Type B pancreatic cell (in vitro differentiated cells): ENCODE results near the gene TBC1D3L. TPM values are rescaled to one million over a fixed set of nuclear protein-coding genes. Genes with fewer than 3 reads are reported as not detected.
"Not testable (repeated sequence)": the region's sequence is repeated elsewhere in the genome, so short reads cannot be mapped to it uniquely, and the experiment has no call there.

Experiments
- DNase-seq: peaks from one replicate; pipeline ENCODE4 v3.0.0; 2021; ENCODE audit warnings: mixed read lengths; ENCODE audit not compliant: unreplicated experiment; ENCODE audit errors: extremely low spot score
- H3K27ac Mint-ChIP-seq: 2 replicates; pipeline ENCODE4 v1.8.0; 2021; ENCODE audit warnings: mild to moderate bottlenecking, mixed read lengths
- H3K27me3 Mint-ChIP-seq: 2 replicates; pipeline ENCODE4 v1.8.0; 2021; ENCODE audit warnings: mixed read lengths
- H3K36me3 Mint-ChIP-seq: 2 replicates; pipeline ENCODE4 v1.8.0; 2021; ENCODE audit warnings: mixed read lengths
- H3K4me1 Mint-ChIP-seq: one replicate; pipeline ENCODE4 v1.8.0; 2021; ENCODE audit warnings: mixed read lengths; ENCODE audit not compliant: unreplicated experiment
- H3K4me3 Mint-ChIP-seq: 2 replicates; pipeline ENCODE4 v1.8.0; 2021; ENCODE audit warnings: mild to moderate bottlenecking, mixed read lengths
- H3K9me3 Mint-ChIP-seq: 2 replicates; pipeline ENCODE4 v1.8.0; 2021; ENCODE audit warnings: mixed read lengths
- long read RNA-seq: library from polyadenylated mRNA; unstranded; transcript quantifications from one replicate; pipeline ENCODE4 v2.0.0, GENCODE V29; 2020
- total RNA-seq: library from RNA; stranded (reverse); gene quantifications from 2 replicates; pipeline ENCODE4 v1.2.1, GENCODE V29; 2021; ENCODE audit warnings: low replicate concordance

TBC1D3L gene
- 32.4 and 44.9 TPM in 2 replicates for total RNA-seq
- long read RNA-seq, partial matches to known transcripts = 4 of 7 reads
- long read RNA-seq, other reads (novel, unspliced or antisense) = 3 of 7 reads

DNA sequence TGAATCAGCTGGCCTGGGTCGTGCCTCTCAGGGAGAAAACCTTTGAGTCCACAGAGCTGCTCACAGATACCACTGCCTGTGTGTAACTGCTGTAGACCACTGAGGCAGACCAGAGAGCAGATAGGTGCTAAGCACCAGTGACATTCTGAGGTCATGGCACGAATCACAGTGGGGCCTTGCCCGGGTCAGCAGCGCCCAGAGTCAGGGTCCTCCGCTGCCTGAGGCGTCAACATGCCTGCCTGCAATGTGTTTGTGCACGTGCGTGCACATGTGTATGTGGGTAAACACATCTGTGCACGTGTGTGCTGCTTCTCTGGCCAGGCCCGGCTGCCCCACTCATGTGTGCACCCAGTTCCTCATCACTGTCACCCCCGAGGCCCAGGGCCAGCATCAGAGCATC lies at the start of gene TBC1D3L:
TBC1D3L (minus strand) TSS at position 101 of the 400 bp plus-strand sequence. CDS start 1,540 bp downstream, outside the sequence.
- H3K9me3 Mint-ChIP-seq, H3K4me1 Mint-ChIP-seq, H3K36me3 Mint-ChIP-seq, H3K27ac Mint-ChIP-seq, DNase-seq, H3K27me3 Mint-ChIP-seq, H3K4me3 Mint-ChIP-seq: not testable (repeated sequence)

GRCh38 chr17:38003676-38004075 lies 14.8 kb upstream of the TBC1D3L start, which contains the start of gene TBC1D3D:
Gene TBC1D3D (plus strand): TSS chr17:38003976. CDS start chr17:38005561, 1,585 bp downstream.
- H3K27ac Mint-ChIP-seq, H3K4me1 Mint-ChIP-seq, H3K4me3 Mint-ChIP-seq, H3K27me3 Mint-ChIP-seq, DNase-seq, H3K36me3 Mint-ChIP-seq, H3K9me3 Mint-ChIP-seq: not testable (repeated sequence)

Other genes starting within 250 kb of the TBC1D3L start
- gene HNF1B, start 244.0 kb downstream of the TBC1D3L start, total RNA-seq = 10.6 and 19.0 TPM in 2 replicates
- gene TBC1D3K, start 64.6 kb downstream of the TBC1D3L start, total RNA-seq = not detected in 2 replicates
- 0.60 TPM in 1 of 2 replicates, not detected in the other for gene TBC1D3D, start 14.9 kb upstream of the TBC1D3L start, total RNA-seq
- not detected in 2 replicates for gene TBC1D3C, start 79.6 kb upstream of the TBC1D3L start, total RNA-seq
- gene TBC1D3E, start 138.9 kb upstream of the TBC1D3L start, total RNA-seq = not detected in 2 replicates
- gene TBC1D3, start 203.5 kb upstream of the TBC1D3L start, total RNA-seq = not detected in 2 replicates